ENCODE data around the gene ERICH6B.
"Not testable (repeated sequence)": the region's sequence is repeated elsewhere in the genome, so short reads cannot be mapped to it uniquely, and the experiment has no call there.

ERICH6B gene

DNA sequence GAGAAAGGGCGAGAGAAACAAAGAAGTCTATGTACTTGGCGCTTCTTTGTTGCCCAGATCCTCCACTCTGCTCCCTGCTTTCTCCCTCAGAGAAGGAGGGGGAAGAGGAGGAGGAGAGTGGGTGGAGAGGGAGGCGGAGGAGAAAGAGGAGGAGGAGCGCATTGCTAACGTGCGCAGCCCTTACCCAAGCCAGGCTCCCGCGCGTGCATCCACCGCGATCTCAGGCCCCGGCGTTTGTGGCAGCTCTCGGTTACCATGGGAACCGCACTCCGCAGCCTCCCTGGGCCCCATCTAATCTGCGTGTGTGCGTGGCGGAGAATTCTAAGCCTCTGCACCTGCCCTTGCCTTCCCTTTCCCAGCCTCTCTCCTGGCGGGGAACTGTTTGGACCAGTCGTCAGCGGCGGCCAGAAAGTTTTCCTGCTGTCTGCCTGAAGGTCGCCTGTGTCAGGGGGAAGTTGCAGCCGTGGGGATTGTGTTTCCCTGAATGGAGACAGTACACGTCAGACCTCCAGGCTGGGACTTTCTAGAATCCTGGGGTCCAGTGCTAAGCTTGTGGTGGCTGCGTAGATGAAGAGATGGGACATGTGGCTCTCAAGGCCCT is at the start of gene ERICH6B:
Gene ERICH6B, minus strand, starts transcription at position 239 of the 601 bp plus-strand sequence. CDS start 18,734 bp downstream, outside the sequence.
- no peak for DNase-seq (ENCODE audit: low read depth)

- not testable (repeated sequence) for DNase-seq (ENCODE audit: low read depth)
These were observed 47.4 kb upstream of the ERICH6B start for GRCh38 chr13:45662903-45663302.

DNA sequence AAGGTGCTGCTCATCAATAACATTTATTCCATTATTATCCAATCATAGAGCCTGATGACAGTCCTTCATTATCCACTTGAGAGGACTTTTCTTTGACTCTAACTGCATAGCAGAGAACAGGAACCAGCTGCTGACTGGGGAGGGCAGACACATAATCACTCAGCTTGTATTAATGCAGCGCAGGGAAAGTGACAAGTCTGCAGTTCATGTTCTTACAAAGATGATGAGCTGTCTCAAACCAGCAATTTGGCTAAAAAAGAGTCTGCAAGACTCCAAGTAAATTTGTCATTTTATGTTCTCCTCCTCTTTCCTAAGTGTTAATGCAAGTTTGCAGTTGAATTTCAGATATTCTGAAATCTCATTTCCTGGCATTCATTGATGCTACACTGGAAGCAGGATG is 46.6 kb upstream of the ERICH6B start:
- no peak for DNase-seq (ENCODE audit: low read depth)

GRCh38 chr13:45660458-45660857 is 44.9 kb upstream of the ERICH6B start:
- not testable (repeated sequence) for DNase-seq (ENCODE audit: low read depth)

GRCh38 chr13:45659536-45659935 is 44.0 kb upstream of the ERICH6B start:
- DNase-seq (ENCODE audit: low read depth) = no peak

- peak; percentile 55 for DNase-seq (ENCODE audit: low read depth)
These were observed 43.2 kb upstream of the ERICH6B start for GRCh38 chr13:45658586-45659235.

DNA sequence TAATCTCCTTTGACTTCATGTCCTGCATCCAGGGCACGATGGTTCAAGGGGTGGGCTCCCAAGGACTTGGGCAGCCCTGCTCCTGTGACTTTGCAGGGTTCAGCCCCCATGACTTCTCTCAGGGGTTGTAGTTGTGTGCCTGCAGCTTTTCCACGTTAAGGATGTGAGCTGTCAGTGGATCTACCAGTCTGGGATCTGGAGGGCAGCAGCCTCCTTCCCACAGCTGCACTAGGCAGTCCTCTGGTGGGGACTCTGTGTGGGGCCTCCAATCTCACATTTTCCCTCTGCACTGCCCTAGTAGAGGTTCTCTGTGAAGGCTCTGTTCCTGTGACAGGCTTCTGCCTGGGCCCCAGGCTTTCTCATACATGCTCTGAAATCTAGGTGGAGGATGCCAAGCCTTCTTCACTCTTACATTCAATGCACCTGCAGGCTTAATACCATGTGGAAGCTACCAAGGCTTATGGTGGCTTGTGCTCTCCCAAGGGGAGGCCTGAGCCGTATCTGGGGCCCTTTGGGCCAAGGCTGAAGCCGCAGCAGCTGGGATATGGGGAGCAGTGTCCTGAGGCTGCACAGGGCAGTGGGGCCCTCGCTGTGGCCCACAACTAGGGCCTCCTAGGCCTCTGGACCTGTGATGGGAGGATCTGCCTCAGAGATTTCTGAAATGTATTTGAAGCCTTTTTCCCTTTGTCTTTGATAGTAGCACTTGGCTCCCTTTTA is 39.3 kb upstream of the ERICH6B start:
- DNase-seq (ENCODE audit: low read depth) = no peak

DNA sequence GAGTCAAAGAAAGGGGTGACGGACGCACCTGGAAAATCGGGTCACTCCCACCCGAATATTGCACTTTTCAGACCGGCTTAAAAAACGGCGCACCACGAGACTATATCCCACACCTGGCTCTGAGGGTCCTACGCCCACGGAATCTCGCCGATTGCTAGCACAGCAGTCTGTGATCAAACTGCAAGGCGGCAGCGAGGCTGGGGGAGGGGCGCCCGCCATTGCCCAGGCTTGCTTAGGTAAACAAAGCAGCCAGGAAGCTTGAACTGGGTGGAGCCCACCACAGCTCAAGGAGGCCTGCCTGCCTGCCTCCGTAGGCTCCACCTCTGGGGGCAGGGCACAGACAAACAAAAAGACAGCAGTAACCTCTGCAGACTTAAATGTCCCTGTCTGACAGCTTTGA is 29.7 kb upstream of the ERICH6B start:
- not testable (repeated sequence) for DNase-seq (ENCODE audit: low read depth)

- not testable (repeated sequence) for DNase-seq (ENCODE audit: low read depth)
These were observed 26.6 kb upstream of the ERICH6B start for GRCh38 chr13:45642159-45642558.

DNA sequence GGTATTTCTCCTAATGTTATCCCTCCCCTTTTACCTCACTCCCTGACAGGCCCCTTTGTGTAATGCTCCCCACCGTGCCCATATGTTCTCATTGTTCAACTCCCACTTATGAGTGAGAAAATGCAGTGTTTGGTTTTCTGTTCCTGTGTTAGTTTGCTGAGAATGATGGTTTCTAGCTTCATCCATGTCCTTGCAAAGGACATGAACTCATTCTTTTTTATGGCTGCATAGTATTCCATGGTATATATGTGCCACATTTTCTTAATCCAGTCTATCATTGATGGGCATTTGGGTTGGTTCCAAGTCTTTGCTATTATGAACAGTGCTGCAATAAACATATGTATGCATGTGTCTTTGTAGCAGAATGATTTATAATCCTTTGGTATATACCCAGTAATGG is 19.8 kb upstream of the ERICH6B start:
- DNase-seq (ENCODE audit: low read depth) = not testable (repeated sequence)

GRCh38 chr13:45630791-45631190 is 15.3 kb upstream of the ERICH6B start:
- DNase-seq (ENCODE audit: low read depth) = no peak

DNA sequence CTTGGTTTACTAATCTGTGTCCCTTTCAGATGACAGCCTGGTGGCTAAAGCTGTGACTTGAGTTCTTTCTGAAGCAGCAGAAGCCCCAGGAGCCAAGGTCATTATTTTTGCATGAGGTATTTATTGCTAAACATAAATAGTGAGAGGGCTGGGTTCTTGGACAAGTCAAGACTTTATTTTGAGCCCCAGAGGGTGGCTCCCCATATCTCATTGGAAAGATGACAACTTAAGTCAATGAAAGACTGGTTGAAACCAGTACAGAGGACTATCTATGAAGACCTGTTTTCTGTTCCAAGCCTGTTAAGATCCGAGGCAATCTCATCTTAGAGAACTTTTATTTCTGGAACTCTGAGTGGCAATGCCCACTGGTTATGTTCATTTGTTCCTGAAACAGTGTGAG is 14.4 kb upstream of the ERICH6B start:
- DNase-seq (ENCODE audit: low read depth) = no peak

- no peak for DNase-seq (ENCODE audit: low read depth)
These were observed 12.6 kb upstream of the ERICH6B start for GRCh38 chr13:45628094-45628493.

GRCh38 chr13:45627656-45628055 is 12.1 kb upstream of the ERICH6B start:
- DNase-seq (ENCODE audit: low read depth) = no peak

GRCh38 chr13:45626731-45627374 is 11.3 kb upstream of the ERICH6B start:
- DNase-seq (ENCODE audit: low read depth) = no peak

DNA sequence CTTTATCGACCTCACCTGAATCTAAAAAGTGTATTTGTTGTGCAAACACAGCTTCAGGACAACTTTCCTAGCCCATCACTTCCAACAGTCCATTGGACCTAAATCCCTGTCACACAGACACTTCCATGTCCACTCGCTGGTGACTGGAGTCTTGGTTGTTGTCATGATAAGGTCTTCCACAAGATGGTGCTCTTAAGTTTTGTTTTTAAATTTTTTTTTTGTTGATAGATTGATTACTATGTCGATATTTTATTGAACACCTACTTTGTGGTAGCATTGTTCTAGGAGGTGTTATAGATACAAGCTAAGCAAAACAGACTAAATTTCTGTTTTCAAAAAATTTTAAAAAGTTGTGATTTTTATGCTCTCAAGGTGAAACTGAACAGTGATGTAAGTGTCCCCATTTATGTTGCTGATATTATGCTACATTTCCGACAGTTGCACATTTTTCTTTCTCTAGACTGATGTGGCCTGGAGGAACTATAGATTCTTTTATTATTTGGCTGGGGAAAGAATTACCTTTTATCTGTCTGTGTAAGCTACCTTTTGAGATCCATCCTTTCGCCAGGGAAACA is 8.1 kb upstream of the ERICH6B start:
- no peak for DNase-seq (ENCODE audit: low read depth)

- no peak for DNase-seq (ENCODE audit: low read depth)
These were observed 6.4 kb upstream of the ERICH6B start for GRCh38 chr13:45621950-45622349.

- DNase-seq (ENCODE audit: low read depth) = no peak
These were observed 7.6 kb downstream of the ERICH6B start for GRCh38 chr13:45607931-45608330.

DNA sequence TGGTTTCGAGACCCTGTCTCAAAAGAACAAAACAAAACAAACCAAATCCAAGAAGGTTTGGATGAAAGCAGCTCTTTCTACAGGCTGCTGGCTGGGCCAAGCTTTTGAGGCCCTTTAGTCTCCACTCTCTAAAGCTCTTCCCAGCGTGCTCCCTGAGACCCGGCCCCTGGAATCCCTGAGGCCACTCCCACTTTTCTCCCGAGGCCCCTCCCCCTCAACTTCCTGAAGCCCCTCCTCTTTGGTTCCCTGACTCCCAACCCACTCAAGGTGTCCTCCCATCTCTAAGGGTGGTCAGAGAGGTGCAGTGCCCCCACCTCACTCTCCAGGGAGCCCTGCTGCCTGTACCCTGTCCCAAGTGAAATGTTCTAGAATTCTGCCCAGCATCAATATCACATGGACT is 10.6 kb downstream of the ERICH6B start:
- DNase-seq (ENCODE audit: low read depth) = no peak

- DNase-seq (ENCODE audit: low read depth) = no peak
These were observed 12.2 kb downstream of the ERICH6B start for GRCh38 chr13:45603338-45603737.

GRCh38 chr13:45602183-45603170 is 13.1 kb downstream of the ERICH6B start:
- DNase-seq (ENCODE audit: low read depth) = no peak

Measured in HS-5 (cell line).